GM21737 (cell line): ENCODE data around the gene OR13F1.
"Not testable (repeated sequence)": the region's sequence is repeated elsewhere in the genome, so short reads cannot be mapped to it uniquely, and the experiment has no call there.

Experiments
- ATAC-seq: cut with Tn5 transposase; IDR thresholded peaks from one replicate; pipeline ENCODE4 v1.9.1; 2021; ENCODE audit warnings: mild to moderate bottlenecking, moderate library complexity; ENCODE audit not compliant: unreplicated experiment

Gene OR13F1, protein sequence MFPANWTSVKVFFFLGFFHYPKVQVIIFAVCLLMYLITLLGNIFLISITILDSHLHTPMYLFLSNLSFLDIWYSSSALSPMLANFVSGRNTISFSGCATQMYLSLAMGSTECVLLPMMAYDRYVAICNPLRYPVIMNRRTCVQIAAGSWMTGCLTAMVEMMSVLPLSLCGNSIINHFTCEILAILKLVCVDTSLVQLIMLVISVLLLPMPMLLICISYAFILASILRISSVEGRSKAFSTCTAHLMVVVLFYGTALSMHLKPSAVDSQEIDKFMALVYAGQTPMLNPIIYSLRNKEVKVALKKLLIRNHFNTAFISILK

DNA sequence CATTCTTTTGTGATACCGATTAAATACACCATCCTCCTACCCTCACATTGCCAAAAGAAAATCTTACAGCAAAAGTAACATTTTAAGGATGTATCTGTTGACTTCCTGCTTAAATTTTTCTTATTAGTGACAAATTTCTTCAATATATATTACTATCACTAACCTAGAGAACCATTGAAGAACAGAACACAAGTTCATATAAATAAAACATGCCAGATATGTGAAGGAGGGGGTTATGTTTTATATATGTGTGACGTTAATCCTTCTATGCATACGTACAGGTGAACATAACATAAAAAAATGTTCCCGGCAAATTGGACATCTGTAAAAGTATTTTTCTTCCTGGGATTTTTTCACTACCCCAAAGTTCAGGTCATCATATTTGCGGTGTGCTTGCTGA lies at the start of gene OR13F1:
Gene OR13F1, plus strand, starts transcription at position 301 of the 400 bp plus-strand sequence. Its CDS starts 0 bp downstream, at position 301.
- ATAC-seq, result no peak

DNA sequence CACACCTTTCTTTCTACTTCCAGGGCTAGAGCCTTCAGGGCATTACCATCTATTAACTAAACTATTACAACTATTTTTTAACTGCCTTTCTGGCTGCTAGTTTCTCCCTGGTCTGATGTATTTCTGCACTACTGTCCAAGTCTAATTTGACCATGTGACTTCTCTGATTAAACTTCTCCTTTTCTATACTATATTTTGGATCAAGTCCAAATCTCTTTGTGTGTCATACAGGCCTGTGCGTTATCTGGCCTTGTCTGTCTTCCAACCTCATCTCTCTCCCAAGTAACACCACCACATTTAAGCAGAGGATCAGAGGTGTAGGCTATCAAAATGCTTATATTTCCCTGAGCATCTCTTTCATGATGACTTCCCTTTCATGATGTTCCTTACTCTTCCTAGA lies 47.2 kb upstream of the OR13F1 start:
- no peak for ATAC-seq

DNA sequence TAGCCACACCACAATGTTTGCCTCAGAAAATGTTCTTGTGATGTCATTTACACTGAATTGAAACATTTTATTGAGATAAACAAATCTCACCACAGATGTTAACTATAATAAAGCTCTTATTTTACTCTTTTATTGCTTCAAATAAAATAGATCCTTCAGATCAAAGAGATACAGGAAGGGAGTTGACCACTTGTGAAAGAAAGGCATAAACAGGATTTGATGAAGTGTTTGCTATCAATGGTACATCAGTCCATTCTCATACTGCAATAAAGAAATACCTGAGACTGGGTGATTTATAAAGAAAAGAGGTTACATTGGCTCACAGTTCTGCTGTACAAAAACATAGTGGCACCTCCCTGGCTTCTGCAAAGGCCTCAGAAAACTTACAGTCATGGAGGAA lies 40.2 kb upstream of the OR13F1 start:
- no peak for ATAC-seq

DNA sequence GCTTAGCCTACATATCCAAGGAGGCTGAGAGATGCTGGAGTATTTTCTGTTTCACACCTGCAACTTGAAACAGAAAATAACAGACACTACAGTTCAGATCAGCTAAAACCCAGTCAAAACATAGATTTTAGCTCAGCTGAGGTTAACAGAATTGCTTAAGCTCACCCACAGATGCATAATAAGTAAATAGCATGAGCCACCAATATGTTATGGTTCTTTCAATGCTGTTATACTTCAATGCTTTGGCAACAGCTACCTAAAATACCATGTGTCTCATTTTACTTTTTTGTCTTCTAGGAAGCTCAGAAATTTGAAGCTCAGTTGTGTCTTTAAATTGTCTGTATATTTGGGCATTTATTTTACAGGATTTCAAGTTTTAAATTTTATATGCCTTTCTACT lies 35.8 kb upstream of the OR13F1 start:
- ATAC-seq, result no peak

DNA sequence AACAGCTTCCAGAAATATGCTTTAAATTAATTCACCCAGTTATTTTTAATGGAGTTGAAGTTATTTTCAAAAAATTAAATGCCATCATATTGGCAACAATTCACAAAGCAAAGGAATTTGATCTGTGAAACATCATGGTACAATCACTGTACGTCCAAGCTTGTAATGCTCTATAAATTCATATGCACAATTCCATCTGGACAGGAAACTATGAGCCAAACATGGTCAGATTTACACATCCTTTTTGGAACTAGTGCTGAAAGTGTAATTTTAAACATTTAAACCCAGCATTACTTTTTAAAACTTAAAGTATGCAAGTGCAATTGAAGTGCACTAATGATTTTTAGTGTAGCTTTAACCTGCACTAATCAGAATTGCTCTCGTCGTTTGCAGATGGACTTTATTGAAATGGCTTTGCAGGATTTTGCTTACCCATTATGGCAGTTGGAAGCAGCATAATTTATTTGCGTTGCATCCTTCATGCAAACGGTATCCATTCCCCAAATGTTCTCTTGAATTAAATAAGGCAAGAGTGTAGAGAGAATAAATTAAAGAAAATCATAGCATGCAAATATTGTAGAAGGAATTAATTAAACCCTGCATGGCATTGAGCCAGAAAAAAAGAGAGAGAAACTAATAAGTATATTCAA lies 21.0 kb upstream of the OR13F1 start:
- no peak for ATAC-seq

DNA sequence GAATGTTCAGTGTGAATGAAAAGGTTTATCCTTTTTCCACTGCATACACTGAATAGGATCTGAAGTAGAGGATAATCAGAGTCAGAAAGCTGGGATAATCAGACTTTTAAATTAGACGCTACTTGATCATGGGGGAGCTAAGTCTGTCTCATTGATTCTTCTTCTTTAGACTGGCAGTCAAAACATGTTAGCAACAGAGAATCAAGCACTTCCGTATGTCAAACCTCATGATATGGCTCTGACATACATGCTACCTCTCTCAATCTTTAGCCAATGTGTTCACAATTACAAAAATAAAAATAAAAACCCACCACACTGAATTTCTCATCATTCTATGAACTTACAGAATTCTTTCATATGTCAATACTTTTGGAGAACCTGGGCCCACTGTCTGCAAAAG lies 19.0 kb upstream of the OR13F1 start:
- no peak for ATAC-seq

DNA sequence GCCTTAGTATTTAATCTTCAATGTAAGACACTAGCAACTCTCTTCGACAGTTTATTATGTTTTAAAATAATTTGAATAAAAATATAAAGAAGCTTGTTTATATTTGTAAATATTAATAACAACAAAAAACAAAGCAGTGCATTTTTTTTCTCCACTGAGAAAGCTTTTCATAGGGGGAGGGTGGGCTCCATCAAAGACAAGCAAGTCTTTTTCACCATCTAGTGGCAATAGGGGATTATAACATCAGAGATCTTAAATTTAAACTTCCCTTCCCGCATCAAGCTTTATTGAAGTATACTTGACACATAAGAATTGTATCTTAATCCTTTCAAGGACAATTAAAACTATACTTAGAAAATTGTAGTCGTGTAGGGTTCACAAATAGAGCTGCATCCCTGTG lies 9.3 kb upstream of the OR13F1 start:
- no peak for ATAC-seq

DNA sequence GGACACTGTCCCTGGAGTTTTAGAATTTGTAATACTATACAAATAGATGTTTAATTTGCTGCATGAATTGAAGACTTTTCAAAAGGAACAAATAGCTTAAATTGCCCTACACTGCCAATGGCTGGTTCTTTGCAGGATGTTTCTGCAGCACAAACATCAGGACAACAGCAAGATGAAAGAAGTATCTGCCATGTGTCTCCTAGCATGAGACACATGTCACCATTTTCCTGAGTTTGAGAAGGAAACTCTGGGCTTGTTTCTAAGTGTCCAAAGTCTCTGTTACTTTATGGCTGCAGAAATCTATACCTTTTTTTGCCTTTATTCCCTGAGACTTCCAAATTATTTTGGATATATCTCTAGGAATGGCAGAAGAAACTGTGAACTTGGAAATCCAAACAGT lies 623 bp upstream of the OR13F1 start:
- ATAC-seq, result no peak

DNA sequence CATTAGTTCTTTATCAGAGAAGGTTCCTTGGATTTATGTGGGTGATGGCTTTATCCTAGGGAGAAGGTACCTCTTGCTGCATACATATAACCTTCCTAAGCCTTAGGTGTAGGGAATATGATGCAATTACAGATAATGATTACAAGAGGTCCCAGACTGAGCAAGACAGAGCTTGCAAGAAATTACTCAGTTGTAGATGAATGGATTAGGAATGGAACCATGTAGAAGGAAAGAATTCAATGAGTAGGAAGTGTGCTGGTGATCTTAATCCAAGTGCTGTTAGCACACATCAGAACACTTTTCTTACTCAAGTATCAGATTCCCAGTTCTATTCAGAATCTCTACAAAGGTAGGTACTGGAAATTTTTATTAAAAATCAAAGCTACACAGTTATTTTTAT lies 2.5 kb downstream of the OR13F1 start:
- ATAC-seq, result no peak

DNA sequence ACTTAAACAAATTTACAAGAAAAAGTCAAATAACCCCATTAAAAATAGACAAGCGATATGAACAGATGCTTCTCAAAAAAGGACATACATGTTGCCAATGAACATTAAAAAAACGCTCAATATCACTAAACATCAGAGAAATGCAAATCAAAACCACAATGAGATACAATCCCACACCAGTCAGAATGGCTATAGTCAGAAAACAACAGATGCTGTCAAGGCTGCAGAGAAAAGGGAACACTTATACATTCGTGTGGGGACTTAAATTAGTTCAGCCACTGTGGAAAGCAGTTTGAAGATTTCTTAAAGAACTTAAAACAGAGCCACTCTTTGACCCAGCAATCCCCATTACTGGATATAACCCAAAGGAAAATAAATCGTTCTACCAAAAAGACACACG lies 10.8 kb downstream of the OR13F1 start:
- no peak for ATAC-seq

DNA sequence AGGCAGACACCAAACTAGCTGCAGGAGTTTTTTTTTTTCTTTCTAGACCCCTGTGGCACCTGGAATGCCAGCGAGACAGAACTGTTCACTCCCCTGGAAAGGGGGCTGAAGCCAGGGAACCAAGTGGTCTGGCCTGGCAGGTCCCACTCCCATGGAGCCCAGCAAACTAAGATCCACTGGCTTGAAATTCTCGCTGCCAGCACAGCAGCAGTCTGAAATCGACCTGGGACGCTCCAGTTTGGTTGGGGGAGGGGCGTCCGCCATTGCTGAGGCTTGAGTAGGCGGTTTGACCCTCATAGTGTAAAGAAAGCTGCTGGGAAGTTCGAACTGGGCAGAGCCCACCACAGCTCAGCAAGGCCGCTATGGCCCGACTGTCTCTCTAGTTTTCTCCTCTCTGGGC lies 16.2 kb downstream of the OR13F1 start:
- ATAC-seq, result not testable (repeated sequence)

DNA sequence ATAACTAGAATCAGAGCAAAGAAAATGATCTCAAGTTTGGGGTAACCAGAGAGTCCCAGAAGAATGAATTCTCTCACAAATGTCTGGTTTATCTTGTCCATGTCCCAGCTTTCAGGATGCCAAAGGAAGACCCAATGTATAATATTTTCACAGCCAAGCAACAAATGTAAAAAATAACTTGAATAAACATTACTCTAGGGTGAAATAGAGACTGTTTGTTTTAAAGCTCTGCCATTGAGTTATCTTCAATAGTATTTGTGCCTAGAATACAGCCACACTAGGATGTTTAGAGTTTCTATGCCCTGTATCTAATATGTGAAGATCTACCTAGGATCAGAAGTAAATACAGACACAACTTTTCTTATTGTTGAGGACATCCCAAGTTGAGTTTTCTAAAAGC lies 23.0 kb downstream of the OR13F1 start, which contains the start of gene OR13C4:
Gene OR13C4, minus strand, starts transcription at position 101 of the 400 bp plus-strand sequence. Its CDS starts 0 bp downstream, at position 101.
- ATAC-seq, result no peak

DNA sequence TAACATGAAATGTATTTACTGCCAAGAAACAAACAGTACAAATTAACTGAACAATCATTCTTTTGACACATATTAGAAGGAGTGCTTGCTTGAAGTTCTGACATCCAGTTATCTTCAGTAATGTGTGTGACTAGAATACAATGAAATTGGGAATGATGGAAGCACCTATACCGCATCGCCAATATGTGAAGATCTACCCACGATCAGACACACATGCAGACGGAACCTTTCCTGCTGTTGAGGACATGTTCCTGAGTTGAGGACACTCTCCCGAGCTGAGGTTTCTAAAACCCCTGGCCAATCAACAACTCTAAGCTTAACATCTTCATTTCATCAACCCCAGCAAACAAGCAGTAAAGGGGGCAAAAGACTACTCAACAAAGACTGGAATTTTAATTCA lies 32.7 kb downstream of the OR13F1 start, which contains the start of gene OR13C3:
Gene OR13C3, minus strand, starts transcription at position 101 of the 400 bp plus-strand sequence. CDS start 133 bp downstream, outside the sequence.
- no peak for ATAC-seq

DNA sequence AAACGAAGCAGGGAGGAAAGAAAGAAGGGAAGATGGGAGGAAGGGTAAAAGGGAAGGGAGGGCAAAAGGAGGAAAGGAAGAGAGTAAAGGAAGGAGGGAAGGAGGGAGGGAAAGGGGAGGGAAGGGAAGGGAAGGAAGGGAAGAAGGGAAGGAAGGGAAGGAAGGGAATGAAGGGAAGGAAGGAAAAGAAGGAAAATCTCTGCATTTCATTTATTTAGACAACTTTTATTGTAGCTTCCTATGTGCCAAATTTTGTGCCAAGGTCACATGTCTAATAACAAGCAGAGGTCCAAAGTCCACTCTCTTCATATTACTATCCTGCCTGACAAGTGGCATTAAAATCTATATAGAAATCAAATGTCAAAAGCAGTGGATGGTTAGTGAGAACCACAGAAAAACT lies 35.2 kb downstream of the OR13F1 start:
- no peak for ATAC-seq

DNA sequence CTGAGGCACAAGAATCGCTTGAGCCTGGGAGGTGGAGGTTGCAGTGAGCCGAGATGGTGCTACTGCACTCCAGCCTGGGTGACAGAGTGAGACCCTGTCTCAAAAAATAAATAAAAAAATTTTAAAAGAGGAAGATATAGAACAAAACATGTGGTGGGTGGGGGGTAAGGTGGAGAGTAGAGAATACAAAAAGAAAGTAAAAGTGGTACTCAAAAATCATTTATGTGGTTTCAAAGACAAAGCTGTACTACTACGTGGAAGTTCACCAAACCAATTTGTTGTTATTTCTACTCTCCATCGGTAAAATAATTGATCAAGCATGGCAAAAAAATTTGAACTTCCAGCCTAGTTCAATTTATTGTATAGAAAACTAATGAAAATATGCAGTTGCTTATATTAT lies 40.6 kb downstream of the OR13F1 start:
- ATAC-seq, result no peak

DNA sequence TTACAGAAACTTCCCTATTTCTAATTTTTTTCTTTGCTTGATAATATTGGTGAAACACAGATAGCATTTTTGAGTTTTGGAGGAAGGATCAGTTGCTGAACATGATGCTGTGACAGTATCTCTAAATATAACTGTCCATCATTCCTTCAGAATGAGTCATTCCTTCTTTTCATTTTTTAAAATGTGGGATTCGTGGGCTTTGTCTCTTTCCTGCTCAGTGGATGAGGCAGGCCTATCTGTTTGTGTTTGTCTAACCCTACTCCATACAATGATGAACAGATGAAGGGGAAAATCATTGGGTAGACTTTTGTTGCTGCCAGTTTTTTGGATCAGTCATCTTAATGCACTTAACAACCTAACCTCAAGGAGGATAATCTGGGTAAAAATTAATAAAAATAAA lies 49.2 kb downstream of the OR13F1 start:
- no peak for ATAC-seq
